Mesenchymal stem cell (in vitro differentiated cells and primary cell): ENCODE results near the gene VPS26C.
"Not testable (repeated sequence)": the region's sequence is repeated elsewhere in the genome, so short reads cannot be mapped to it uniquely, and the experiment has no call there.

Source experiments
- DNase-seq: peaks from one replicate; pipeline ENCODE4 v3.0.0-alpha.2; 2013
- H2AFZ ChIP-seq: one replicate; pipeline ENCODE4 v1.6.1; 2013; ENCODE audit warnings: low read depth, mild to moderate bottlenecking, control low read depth, inconsistent platforms, low read length, moderate library complexity
- H2AK5ac ChIP-seq: 2 replicates; pipeline ENCODE4 v1.6.1; 2013; ENCODE audit warnings: low read length, moderate library complexity, mild to moderate bottlenecking, inconsistent platforms; ENCODE audit not compliant: severe bottlenecking
- H2BK120ac ChIP-seq: one replicate; pipeline ENCODE4 v1.6.1; 2013; ENCODE audit warnings: low read depth, mild to moderate bottlenecking, inconsistent platforms, low read length, moderate library complexity
- H2BK12ac ChIP-seq, 2 experiments: one replicate each; pipeline ENCODE4 v1.6.1; 2013; ENCODE audit warnings: inconsistent platforms in 2 of 2, low read length in 2 of 2, mild to moderate bottlenecking in 2 of 2, moderate library complexity in 2 of 2, control low read depth in 1 of 2
- H2BK15ac ChIP-seq: one replicate; pipeline ENCODE4 v1.6.1; 2013; ENCODE audit warnings: mild to moderate bottlenecking, low read depth, inconsistent platforms; ENCODE audit not compliant: poor library complexity, severe bottlenecking
- H2BK5ac ChIP-seq: 2 replicates; pipeline ENCODE4 v1.6.1; 2013; ENCODE audit warnings: low read depth, mild to moderate bottlenecking, low read length, control low read depth, inconsistent platforms; ENCODE audit not compliant: poor library complexity, severe bottlenecking
- H3K14ac ChIP-seq, 2 experiments: one replicate each; pipeline ENCODE4 v1.6.1; 2013; ENCODE audit warnings: inconsistent platforms in 2 of 2, low read length in 2 of 2, control low read depth in 1 of 2, mild to moderate bottlenecking in 1 of 2, moderate library complexity in 1 of 2
- H3K18ac ChIP-seq, 2 experiments: one replicate each; pipeline ENCODE4 v1.6.1; 2013; ENCODE audit warnings: inconsistent platforms in 2 of 2, low read length in 2 of 2, control low read depth in 1 of 2, low read depth in 1 of 2, mild to moderate bottlenecking in 1 of 2
- H3K23ac ChIP-seq, 2 experiments: one replicate each; pipeline ENCODE4 v1.6.1; 2013; ENCODE audit warnings: inconsistent platforms in 2 of 2, low read length in 2 of 2, mild to moderate bottlenecking in 2 of 2, moderate library complexity in 2 of 2, control low read depth in 1 of 2
- H3K27ac ChIP-seq: 2 replicates; pipeline ENCODE4 v1.5.1; 2013; ENCODE audit warnings: mild to moderate bottlenecking, moderate library complexity, low read length, control low read depth, inconsistent platforms; ENCODE audit not compliant: poor library complexity, severe bottlenecking
- H3K27me3 ChIP-seq, 2 experiments: 2 replicates each; pipeline versions ENCODE4 v1.6.1 to v1.7.0; 2013; ENCODE audit warnings: low read length in 2 of 2, mild to moderate bottlenecking in 2 of 2, moderate library complexity in 2 of 2, control low read depth in 1 of 2, inconsistent platforms in 1 of 2; ENCODE audit not compliant: control insufficient read depth in 1 of 2, insufficient read depth in 1 of 2
- H3K36me3 ChIP-seq, 2 experiments: 2 replicates each; pipeline versions ENCODE4 v1.6.1 to v1.7.0; 2013; ENCODE audit warnings: low read length in 2 of 2, control low read depth in 1 of 2, inconsistent platforms in 1 of 2, low read depth in 1 of 2, mild to moderate bottlenecking in 1 of 2; ENCODE audit not compliant: insufficient read depth in 2 of 2, control insufficient read depth in 1 of 2
- H3K4ac ChIP-seq, 2 experiments: one replicate each; pipeline ENCODE4 v1.6.1; 2013; ENCODE audit warnings: inconsistent platforms in 2 of 2, low read length in 2 of 2, mild to moderate bottlenecking in 2 of 2, moderate library complexity in 2 of 2, control low read depth in 1 of 2, low read depth in 1 of 2
- H3K4me1 ChIP-seq: 2 replicates; pipeline ENCODE4 v1.6.1; 2013; ENCODE audit warnings: low read depth, low read length, control low read depth; ENCODE audit not compliant: control insufficient read depth, insufficient read depth
- H3K4me2 ChIP-seq: 2 replicates; pipeline ENCODE4 v1.6.1; 2013; ENCODE audit warnings: low read length, mild to moderate bottlenecking, inconsistent platforms; ENCODE audit not compliant: poor library complexity, severe bottlenecking
- H3K4me3 ChIP-seq, 2 experiments: 2 replicates each; pipeline versions ENCODE4 v1.5.1 to v1.7.0; 2013; ENCODE audit warnings: low read length in 2 of 2, mild to moderate bottlenecking in 2 of 2, control low read depth in 1 of 2, low read depth in 1 of 2; ENCODE audit not compliant: insufficient read depth in 1 of 2
- H3K79me1 ChIP-seq: replicated peaks from 2 replicates; pipeline ENCODE4 v1.6.1; 2013; ENCODE audit warnings: mild to moderate bottlenecking, control low read depth, low read length, inconsistent platforms; ENCODE audit not compliant: poor library complexity, severe bottlenecking
- H3K9ac ChIP-seq: 2 replicates; pipeline ENCODE4 v1.7.0; 2013; ENCODE audit warnings: mild to moderate bottlenecking, low read length, moderate library complexity
- H3K9me3 ChIP-seq: 2 replicates; pipeline ENCODE4 v1.7.0; 2013; ENCODE audit warnings: mild to moderate bottlenecking, low read length; ENCODE audit not compliant: control insufficient read depth
- H4K8ac ChIP-seq: one replicate; pipeline ENCODE4 v1.6.1; 2013; ENCODE audit warnings: inconsistent platforms, mild to moderate bottlenecking, low read length, moderate library complexity
- H4K91ac ChIP-seq: one replicate; pipeline ENCODE4 v1.6.1; 2013; ENCODE audit warnings: mild to moderate bottlenecking, low read length, inconsistent platforms
- WGBS: methylation state at CpG from one replicate; pipeline ENCODE4 v1.1.7; 2013; ENCODE audit warnings: mixed read lengths; 5-methylcytosine and 5-hydroxymethylcytosine counted together

Gene VPS26C

GRCh38 chr21:37294679-37295078 is 27.5 kb upstream of the VPS26C start:
- Histone ChIP-seq H3K23ac (no peak overlapping the region), H2BK5ac (no peak overlapping the region), H3K36me3 (no peaks in the 10 kb centered on the region), H2AK5ac (no peak overlapping the region), H2BK15ac (no peak overlapping the region), H2AFZ (no peak overlapping the region), H2BK120ac (no peak overlapping the region), H4K91ac (no peak overlapping the region), H3K9ac (no peak overlapping the region), H2BK12ac (no peak overlapping the region), H3K9me3 (no peaks in the 10 kb centered on the region), H3K4me3 (no peak overlapping the region), H3K4ac (no peak overlapping the region), H3K4me1 (no peaks in the 10 kb centered on the region), H3K18ac (no peak overlapping the region), H3K27me3 (peaks cover 0 to 15% of the 10 kb centered on the region in 2 experiments), H4K8ac (no peak overlapping the region), H3K79me1 (no peaks in the 10 kb centered on the region), H3K14ac (no peak overlapping the region), H3K4me2 (no peak overlapping the region), H3K27ac (no peak overlapping the region)
- DNase-seq: no peak
- WGBS: 62% methylated on average over 5 of the region's 5 CpGs

- H3K23ac ChIP-seq: no peak overlapping the region
- H2AFZ ChIP-seq: no peak overlapping the region
- no peak overlapping the region for H2AK5ac ChIP-seq
- DNase-seq: no peak
- H3K79me1 ChIP-seq: no peaks in the 10 kb centered on the region
- no peak overlapping the region for H2BK15ac ChIP-seq
- no peaks in the 10 kb centered on the region for H3K4me1 ChIP-seq
- H3K27me3 ChIP-seq: peaks cover 0 to 13% of the 10 kb centered on the region in 2 experiments
- no peak overlapping the region for H3K27ac ChIP-seq
- no peak overlapping the region for H3K14ac ChIP-seq
- H3K36me3 ChIP-seq: no peaks in the 10 kb centered on the region
- H3K9ac ChIP-seq: no peak overlapping the region
- 92% methylated on average over 2 of the region's 3 CpGs for WGBS
- H2BK12ac ChIP-seq: no peak overlapping the region
- H3K4me2 ChIP-seq: no peak overlapping the region
- H3K9me3 ChIP-seq: no peaks in the 10 kb centered on the region
- no peak overlapping the region for H4K8ac ChIP-seq
- no peak overlapping the region for H4K91ac ChIP-seq
- no peak overlapping the region for H3K18ac ChIP-seq
- no peak overlapping the region for H2BK120ac ChIP-seq
- H3K4ac ChIP-seq: no peak overlapping the region
- H2BK5ac ChIP-seq: no peak overlapping the region
- no peak overlapping the region for H3K4me3 ChIP-seq
Observed at GRCh38 chr21:37292941-37293340, 25.8 kb upstream of the VPS26C start.

DNA sequence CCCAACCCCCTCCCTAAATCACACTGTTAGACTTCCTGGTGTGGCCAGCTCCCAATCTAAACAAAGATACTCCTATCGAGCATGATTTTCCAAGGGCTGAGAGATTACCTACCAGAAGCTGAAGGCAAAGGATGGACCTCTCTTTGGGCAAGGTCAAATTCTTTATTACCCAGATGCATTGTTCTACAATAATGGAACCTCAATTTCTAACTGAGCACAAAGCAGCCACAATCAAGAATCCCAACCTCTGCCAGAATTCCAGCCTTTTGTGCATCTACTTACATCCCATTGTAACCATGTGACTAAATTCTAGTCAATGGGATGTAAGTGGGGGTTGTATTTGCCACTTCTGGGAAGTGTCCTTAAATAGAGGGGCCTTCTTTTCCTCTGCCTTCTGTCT is 24.9 kb upstream of the VPS26C start:
- Histone ChIP-seq H3K14ac (no peak overlapping the region), H2BK15ac (no peak overlapping the region), H4K8ac (no peak overlapping the region), H2BK12ac (no peak overlapping the region), H4K91ac (no peak overlapping the region), H2BK5ac (no peak overlapping the region), H3K4ac (no peak overlapping the region), H3K4me1 (no peaks in the 10 kb centered on the region), H3K4me3 (no peak overlapping the region), H3K27ac (no peak overlapping the region), H2AK5ac (no peak overlapping the region), H3K36me3 (no peaks in the 10 kb centered on the region), H3K4me2 (no peak overlapping the region), H2AFZ (no peak overlapping the region), H3K18ac (no peak overlapping the region), H3K27me3 (peaks cover 0 to 13% of the 10 kb centered on the region in 2 experiments), H3K9me3 (no peaks in the 10 kb centered on the region), H2BK120ac (no peak overlapping the region), H3K79me1 (no peaks in the 10 kb centered on the region), H3K9ac (no peak overlapping the region), H3K23ac (no peak overlapping the region)
- WGBS: 61% methylated on average over 1 of the region's 1 CpG
- DNase-seq: no peak

DNA sequence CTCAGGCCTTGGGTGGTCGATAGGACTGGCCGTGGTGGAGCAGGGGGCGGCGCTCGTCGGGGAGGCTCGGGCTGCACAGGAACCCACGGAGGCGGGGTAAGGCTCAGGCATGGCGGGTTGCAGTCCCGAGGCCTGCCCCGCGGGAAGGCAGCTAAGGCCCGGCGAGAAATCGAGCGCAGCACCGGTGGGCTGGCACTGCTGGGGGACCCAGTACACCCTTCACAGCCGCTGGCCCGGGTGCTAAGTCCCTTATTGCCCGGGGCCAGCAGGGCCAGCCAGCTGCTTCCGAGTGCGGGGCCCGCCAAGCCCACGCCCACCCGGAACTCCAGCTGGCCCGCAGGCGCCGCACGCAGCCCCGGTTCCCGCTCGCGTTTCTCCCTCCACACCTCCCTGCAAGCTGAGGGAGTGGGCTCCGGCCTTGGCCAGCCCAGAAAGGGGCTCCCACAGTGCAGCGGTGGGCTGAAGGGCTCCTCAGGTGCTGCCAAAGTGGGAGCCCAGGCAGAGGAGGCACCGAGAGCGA is 16.1 kb upstream of the VPS26C start:
- not testable (repeated sequence) for H3K27me3 ChIP-seq, H3K18ac ChIP-seq, H3K36me3 ChIP-seq, H2BK5ac ChIP-seq, H4K8ac ChIP-seq, H2BK12ac ChIP-seq, H2BK120ac ChIP-seq, H3K4me2 ChIP-seq, H3K9me3 ChIP-seq, H3K27ac ChIP-seq, H3K4me1 ChIP-seq, H2AFZ ChIP-seq, H3K9ac ChIP-seq, H4K91ac ChIP-seq, H3K4me3 ChIP-seq, H3K79me1 ChIP-seq, DNase-seq, H3K14ac ChIP-seq, H2AK5ac ChIP-seq, H3K4ac ChIP-seq, H3K23ac ChIP-seq, H2BK15ac ChIP-seq
- 96% methylated on average over 20 of the region's 38 CpGs for WGBS
